GM23248 (cell line): ENCODE results near the gene NR1H4.

Experiments
- EZH2 ChIP-seq: fragments of 200-600 bp; sonication (generic); IDR thresholded peaks from 2 replicates; pipeline ENCODE4 v1.6.1; 2018; ENCODE audit warnings: antibody characterized with exemption, mild to moderate bottlenecking; ENCODE audit not compliant: insufficient read depth, poor library complexity, severe bottlenecking
- EZH2phosphoT487 ChIP-seq: fragments of 200-600 bp; sonication (generic); IDR thresholded peaks from 2 replicates; pipeline ENCODE4 v1.6.1; 2018; ENCODE audit warnings: antibody characterized with exemption, moderate library complexity, mild to moderate bottlenecking, low read depth; ENCODE audit not compliant: insufficient read depth

- TF ChIP-seq EZH2: no peak
- no peak for TF ChIP-seq EZH2phosphoT487
These were observed 94.3 kb downstream of the NR1H4 start for GRCh38 chr12:100567945-100568344.
